ENCODE data around the gene PEX14.

DNA sequence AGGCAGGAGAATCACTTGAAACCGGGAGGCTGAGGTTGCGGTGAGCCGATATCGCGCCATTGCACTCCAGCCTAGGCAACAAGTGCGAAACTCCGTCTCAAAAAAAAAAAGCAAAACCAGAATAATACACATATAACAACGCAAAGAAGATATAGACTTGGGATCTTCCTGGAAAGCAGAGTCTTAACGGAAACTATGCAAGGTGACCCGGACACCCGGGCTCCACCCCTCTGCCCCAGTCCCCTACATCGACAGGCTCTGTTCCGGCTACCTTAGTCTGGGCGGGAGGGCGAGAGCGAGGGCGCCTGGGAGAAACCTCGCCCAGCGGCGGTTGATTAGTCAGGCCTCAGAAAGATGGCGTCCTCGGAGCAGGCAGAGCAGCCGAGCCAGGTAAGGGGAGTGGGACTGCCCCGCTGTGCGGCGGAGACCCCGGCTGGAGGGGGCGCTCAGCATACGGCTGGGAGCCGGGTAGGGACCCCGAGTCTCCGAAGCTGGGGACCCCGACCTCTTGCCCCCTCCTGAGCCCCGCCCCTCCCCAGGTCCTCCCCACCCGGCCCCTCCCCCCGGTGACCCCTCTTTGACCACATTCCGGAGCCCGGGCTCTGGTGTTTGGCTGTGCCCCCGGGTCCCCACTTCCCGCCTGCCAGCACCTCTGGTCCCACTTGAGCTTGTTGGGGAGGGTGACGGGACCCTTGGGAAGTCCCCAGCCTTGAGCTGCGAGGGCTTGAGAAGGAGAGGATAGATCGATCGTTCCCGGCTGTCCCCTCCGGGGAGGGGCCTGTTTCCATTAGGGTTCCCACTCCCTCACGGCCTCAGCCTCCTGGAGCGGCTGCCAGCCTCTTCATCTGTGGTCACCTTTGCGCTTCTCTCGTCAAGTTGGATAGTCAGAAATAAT lies at the start of gene PEX14:
- TF ChIP-seq CTCF (IDR thresholded peaks at IDR 0.05; ENCODE audit: poor library complexity, severe bottlenecking) (no peak), EP300 (conservative IDR thresholded peaks at IDR 0.05; ENCODE audit: poor library complexity, severe bottlenecking) (no peak), EZH2 (IDR thresholded peaks at IDR 0.05; ENCODE audit: borderline replicate concordance, insufficient read depth, low read length, poor library complexity, severe bottlenecking) (no peak), RAD21 (conservative IDR thresholded peaks at IDR 0.05) (no peak)
